Pons (tissue), 1 donor: Measurements from ENCODE around the gene CACNA2D3.

ENCODE experiments used
- DNase-seq: peaks from one replicate; pipeline ENCODE4 v3.0.0-alpha.2; 2016; ENCODE audit warnings: low spot score

Gene CACNA2D3

DNA sequence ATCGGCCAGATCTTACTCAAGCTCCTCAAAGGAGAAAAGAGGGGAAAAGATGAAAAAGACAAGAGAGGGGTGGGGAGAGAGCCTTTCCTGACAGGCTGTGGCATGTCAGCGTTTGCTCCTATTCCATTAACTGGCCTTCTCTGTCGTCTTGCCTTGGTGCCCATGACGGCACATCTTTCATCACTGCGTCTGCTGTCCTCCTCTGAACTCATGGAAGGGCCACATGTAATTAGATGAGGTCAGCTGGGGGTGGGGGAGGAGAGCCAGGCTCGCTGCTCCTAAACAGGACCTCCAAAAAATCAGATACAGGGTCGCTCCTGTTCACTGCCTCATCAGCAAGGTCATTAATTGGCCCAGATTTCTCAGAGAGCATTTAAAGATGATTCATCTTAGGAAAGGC, 755.8 kb downstream of the CACNA2D3 start:
- no peak for DNase-seq

DNA sequence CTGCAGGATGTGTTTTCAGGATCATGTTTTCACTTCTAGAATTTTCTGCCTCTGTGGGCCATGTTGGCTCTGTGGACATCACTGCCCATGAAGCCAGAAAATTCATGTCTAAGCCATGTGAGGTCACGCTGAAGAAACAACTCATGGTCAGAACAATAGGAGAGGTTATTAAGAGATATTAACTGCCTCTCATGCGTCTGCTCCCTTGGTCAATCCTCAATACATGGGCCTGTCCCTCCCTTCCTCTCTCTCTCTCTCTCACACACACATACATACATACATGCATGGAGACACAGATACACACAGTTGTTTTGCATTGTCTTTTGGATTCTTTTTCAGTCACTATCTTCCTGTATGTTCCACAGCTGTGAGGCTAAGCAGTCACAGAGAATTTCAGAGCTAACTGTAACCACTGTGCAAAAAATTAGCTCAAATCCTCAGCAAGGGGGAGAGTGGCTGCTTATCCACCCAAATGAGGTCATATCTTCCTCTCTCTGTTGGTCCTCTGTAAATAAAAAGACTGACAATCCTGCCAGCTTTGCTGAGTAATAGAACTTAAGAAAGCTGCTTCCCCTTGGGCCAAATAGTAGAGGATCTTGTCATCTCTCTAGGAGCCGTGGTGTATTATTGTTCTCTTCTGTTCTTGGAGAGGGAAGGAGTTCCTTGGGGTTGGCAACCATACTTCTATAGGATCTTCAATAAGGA, 759.9 kb downstream of the CACNA2D3 start:
- no peak for DNase-seq

DNA sequence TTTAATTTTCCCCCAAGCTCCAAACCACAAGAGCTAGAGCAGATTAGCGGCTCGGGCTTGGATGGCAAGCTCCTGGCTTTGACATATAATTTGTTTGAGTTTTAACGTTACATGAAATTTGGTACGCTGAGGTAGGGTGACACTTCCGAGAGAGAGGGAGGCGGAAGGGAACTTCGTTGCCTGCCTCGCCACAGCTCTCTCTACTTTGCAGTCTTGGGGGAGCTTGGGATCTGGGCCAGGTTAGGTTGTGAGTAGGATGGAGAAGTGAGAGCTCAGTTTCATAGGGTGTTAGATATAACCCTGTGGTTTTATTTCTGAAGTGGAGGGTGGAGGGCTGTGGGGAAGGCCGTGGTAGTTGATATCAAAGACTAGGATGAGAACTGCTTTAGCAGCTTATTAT, 765.8 kb downstream of the CACNA2D3 start:
- DNase-seq: no peak

DNA sequence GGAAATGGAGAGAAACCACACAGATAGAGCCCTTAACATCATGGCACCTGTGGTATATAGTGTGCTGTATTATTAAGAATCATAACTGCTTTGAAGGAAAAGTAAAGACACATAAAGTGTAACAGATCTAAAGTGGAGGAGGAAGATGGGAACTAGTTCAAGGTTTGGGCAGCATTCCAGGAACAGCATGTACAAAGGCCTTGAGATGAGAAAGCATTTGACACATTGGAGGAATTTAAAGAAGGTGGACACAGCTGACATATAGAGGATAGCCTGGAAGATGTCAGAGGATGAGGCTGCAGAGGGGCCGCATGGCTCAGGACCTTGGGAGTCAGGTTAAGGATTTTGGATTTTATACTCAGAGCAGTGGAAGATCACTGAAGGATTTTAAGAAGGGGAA, 766.5 kb downstream of the CACNA2D3 start:
- DNase-seq: no peak

DNA sequence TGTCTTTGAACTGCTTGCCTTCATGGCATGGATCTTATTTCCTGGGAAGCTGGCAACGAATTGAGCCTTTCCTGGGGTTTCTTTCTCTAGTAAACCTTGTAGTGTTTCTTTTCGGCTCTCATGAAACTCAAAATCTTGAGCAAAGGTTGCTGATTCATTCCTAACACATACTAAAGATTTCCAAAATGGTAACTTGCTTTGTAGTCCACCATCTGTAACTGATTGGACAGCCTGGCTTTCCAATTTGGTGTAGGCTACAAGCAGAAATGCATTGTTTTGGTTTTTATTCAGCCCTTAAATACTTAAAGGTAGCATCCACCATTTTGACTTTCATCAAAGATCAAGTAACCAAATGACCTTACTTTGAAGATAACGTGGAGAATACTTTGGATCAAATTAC, 767.4 kb downstream of the CACNA2D3 start:
- DNase-seq: no peak

DNA sequence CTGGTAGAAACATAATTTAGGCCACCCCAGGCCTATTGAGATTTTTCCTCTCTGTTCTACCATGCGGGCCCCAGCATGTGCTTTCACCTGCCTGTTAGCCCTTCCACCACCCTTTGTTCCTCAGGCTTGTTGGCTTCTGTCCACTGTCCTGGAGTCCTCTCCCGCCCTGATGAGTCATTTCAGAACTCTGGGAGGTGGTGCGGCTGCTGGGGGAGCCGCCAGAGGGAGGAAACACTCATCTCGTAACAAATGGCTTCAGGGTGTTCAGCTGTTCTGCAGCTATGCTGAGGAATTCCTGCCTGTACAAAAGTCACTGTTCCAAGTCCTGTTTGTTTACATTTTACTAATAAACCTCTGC, 769.2 kb downstream of the CACNA2D3 start:
- DNase-seq: peak; percentile 56

DNA sequence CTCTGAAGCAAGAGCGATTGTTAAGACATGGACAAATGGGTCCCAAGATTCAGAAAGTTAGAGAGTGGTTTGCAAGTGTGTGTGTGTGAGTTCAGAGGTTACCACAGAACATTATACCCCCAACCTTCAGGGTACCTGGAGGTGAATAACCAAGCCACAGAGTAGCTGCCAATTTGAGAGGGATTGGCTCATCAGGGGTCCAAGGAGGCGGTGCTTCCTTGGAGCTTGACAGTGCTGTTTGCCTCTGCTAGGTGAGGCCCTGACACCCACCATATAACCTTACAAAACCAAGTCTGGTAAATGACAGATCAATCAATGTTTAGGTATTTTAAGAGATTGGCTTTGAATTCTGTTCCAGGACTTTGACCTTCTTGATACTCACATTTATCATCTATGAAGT, 769.8 kb downstream of the CACNA2D3 start:
- no peak for DNase-seq

DNA sequence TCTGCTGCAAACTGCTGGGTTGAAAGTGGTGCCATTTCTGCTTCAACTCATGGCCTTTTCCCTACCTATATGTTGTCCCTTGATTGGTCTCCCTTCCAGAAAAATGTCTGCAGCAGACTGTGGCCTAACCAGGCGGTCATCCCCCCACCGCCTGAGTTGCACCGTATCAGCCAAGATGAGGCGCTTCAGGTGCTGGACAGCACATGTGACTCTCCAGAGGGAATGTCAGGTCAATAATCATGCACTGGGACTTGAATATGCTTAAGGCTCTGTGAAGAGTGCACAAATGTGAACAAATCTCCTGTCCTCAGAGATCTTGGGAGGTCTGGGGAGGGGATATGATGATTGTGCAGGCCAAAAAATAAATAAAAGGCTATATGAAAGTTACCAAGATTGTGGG, 773.3 kb downstream of the CACNA2D3 start:
- DNase-seq: no peak

DNA sequence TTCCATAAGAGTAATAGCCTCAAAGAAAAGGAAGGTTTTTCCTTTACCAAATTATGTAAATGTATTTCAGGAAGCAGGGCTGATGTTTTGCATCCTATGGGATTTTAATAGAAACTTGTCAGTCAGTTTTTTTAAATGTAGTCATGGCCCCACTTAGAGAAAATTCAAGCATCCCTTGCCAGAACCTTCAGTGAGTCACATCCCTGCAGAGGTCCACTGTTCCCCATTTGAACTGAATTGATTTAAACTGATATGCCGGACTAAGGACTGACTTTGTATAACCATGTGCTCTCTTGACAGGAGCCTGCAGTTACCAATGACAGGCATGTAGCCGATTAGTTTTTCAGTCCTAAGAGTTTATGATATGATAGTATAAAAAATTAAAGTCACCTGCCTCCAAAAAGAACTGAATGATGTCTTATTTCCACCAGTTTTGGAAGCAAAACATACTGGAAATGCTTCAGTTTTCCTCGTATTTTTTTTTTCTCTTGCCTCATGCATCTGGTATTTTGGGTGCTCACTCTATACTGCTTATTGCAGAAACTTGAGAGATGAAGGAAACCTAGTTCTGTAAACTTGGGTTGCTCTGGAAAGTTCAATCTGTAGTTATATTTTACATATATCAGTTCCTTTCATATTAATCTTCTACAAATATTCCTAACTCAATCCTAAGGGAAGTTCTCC, 774.8 kb downstream of the CACNA2D3 start:
- no peak for DNase-seq

DNA sequence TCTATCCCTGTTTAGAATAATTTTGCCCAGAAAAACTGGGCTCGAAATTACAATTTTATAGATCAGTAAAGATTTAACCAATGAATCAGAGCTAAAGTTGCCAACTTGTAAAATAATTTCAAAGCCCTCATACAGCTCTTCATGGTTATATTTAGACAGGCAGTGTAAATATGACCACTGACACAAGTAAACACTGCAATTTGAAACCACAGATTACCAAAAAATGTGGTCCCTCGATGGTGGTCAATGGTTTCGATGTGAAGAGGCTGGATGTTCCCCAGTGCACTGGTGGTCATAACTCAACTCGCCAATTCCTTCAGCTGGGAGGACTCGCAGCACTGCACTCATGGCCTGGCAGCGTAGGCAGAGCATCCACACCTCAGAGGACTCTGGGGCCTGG, 776.9 kb downstream of the CACNA2D3 start:
- DNase-seq: no peak

DNA sequence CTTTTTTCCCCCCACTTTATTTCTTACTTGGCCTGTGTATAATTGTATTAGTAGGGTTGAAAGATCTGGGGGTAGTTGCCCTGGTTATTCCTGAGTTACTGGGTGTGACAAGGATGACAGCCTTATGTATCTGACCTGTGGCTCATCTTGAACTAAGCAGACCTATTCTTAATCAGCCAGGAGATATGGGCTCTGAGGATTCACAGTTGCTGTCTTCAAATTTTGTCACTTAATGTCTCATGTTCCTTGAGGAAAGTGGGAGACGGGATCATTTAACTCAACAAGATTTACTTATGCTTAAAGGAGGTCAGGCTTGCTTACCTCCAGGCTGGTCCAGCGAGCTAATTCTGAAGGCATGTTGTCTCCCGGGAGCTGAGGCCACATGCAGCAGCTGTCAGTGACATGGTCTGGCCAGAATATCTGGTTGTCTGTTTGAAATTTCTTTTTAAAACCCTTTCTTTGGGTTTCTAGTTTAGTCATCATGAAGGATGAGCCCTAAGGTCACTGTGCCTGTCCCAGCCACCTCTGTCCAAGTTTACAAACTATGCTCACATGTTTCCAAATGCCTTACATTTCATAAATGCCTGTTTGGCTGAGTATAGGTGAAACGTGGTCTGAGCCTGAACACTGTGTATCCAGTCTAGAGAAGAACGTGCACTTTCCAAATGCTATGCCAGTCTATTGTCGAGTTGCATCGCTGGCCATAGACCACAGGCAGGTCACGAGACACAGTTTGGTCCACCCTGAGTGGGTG, 778.7 kb downstream of the CACNA2D3 start:
- DNase-seq: no peak

DNA sequence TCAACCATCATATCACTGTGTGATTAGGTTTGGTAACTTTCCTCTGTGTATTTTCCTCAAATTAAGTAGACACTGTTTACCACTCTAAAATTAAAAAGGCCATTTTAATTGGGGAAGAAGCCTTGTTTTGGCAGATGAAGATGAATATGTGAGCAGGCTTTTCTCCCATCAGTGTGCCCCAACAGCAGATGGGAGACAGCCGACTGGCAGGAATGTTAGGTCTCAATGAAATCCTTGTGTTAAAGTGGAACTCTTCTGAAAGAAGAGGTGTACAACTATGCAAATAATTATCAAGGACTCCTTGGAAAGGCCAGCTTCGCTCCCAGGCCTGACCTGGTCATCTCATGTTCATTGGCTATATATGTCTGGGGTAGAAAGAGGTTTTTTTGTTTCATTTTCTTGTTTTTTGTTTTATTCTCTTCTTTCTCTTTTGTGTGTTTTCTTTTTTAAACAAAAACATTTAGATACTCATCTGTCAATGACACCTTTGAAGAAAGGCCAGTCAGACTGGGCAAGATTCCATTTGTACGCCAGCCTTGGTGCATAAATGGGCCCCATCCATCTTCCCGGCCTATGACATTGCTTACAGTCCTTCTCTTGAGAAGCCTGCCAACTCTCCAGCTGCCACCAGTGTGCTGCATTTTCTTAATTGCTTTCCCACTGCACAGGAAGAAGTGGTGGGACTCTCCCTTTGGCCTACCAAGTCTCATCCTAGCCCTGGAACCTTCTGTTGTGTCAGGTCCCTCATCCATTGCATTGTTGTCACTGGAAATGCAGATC, 779.7 kb downstream of the CACNA2D3 start:
- peak; percentile 35 for DNase-seq

DNA sequence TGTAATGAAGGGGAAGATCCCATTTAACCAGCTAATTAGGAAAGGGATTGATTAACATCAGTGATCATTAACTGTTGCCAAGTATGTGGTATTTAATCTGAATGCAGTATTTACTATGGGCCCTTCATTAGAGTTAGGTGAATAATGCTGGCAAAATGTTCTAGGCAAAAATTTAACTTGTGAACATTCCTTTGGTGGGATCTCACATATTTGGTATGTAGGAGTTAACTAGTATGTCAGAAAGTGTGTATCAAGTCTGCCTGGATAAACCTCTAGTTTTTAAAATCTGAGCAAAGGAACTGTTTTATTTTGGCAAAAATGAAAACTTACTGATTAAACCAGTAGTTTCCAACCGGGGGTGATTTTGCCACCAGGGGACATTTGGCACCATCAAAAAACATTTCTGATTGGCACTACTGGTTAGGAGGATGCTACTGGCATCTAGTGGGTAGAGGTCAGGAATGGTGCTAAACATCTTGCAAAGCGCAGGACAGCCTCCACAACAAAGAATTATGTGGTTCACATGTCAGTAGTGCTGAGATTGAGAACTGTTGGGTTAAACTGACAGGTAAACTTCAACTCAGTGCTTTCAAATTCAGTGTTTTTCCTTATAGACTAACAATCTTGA, 783.0 kb downstream of the CACNA2D3 start:
- DNase-seq: no peak

DNA sequence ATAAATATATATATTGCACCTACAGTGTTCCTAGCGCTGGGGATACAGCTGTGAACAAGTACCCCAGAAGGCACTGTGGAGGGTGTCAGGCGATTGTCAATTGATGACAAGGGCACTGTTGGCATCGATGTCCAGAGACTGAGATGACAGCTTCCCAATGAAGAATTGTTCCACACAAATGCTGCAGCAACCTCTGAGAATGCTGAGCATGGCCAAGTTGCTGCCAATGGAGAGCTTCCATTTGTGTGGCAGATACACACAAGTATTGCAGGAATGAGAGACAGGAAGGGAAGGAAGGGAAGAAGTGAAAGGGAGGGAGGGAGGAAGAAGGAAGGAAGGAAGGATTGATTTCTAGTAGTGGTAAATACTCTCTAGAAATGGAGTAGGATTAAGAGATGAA, 783.6 kb downstream of the CACNA2D3 start:
- DNase-seq: no peak

DNA sequence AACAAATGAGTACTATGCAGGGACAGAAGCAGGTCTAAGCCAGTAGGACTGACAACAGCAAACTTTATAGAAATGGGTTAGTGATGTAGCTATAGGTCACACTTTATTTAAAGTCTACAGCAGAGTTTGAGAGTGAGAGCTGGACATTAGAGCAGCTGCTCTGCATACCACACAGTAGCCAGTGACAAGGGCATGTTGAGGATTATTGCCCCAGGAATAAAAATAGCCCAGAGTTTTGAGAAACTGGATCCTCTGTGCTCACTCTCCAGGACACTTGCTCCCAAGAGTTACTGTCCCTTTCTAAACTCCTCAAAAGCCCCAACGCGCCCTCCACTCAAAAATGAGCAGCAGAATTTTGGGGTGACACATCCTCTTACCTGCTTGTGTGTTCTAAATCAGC, 784.4 kb downstream of the CACNA2D3 start:
- DNase-seq: no peak

DNA sequence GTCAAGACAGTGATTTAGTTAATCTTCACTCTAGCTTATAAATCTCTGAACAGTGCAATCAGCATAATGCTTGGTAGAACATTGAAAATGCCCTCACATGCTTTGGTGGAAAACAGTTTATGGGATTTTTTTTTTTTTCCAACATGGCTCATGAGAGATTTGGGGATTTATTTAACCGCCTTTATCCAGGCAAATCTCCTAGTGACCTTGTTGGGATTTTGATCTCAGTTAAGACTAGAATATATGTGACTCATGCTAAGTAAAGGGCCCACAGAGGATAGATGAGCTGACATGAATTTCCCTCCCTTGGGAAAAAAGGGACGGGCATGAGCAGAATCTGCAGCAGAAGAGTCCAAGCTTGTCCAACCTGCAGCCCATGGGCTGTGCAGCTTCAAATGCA, 786.8 kb downstream of the CACNA2D3 start:
- no peak for DNase-seq

DNA sequence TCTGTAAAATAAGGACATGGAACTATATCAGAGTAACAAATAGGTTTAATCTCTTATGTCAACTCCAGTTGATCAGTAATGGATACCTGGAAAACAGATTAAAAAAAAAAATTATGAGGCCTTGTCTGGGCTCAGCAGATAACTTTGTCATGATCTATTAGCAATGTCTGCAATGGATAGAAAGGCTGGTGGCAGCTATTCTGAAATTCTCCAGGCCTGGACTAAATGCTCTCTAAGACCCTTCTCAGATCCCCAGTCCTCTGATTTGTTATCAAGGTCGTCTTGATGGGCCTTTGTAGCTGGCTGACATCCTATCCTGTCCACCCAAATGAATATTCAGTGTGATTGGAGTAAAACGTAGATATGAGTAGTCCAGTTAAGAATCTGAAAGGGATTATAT, 791.8 kb downstream of the CACNA2D3 start:
- DNase-seq: no peak

DNA sequence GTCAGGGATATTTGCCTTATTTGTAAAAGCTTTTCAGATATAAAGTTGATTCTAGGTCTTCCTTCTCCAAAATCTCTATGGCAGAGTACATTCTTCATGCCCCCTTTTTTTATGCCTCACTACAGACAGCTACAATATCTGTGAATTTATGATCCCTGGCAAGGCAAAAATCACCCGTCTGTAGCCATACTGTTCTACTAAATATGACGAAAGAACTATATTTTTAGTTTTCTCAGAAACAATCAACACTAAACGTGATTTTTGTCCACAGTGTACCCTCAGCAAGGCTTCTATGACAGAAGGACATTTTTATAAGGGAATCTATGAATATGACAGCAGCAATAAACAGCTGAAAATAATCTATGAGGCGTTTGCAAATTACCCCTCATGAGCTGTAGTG, 792.8 kb downstream of the CACNA2D3 start:
- DNase-seq: no peak

DNA sequence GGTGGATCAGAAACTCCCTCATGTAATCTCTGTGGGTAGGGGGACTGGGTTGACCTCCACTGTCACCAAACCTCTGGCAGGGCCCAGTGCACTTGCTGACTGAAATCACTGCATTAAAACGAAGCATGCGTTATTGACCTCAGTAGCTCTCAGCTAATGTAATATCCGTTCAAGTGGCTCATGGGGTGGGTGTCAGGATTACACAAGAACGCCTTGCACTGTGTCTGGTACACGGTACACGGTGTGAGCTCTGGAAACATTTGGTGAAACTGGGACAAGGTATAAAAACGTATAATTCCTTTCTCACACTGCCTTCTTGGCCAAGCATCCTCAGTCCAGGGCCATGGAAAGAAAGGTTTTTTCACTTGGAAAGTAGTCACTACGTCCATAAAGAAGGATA, 793.6 kb downstream of the CACNA2D3 start:
- DNase-seq: no peak

DNA sequence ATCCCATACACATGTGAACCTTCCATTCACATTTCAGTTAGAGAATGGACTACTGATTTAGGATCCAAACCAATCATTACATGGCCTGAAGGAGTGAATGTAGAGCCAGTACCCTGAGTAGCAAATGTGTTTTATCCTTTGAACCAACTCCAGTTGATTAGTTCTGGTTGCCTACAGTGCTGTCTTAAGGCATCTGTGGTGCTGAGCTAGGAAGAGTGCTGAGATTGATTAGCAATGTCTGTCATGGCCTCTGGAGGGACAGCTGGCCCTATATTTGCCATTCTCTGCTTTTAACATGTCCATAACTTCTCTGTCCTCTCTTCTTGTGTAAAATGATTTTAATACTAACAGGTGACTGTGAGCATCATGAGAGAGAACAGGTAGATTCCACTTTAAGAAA, 794.4 kb downstream of the CACNA2D3 start:
- no peak for DNase-seq

DNA sequence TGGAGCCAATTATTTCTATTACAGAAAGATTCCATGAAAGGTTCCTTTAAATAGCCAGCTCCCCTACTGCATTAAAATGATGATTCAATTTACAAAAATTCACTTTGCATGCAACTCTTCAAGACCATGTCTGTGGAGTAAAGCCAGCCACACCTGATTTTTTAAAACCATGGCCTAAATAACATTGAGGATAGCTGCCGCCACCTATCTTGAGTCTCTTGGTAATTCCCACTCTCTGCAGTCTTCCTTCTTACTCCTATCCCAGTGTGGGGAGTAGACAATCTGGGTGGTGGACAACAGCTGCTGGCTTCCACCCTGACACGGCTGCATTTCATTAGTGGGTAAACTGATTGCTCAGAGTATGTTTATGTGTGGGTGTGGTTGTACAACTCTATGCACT, 794.8 kb downstream of the CACNA2D3 start:
- DNase-seq: no peak

DNA sequence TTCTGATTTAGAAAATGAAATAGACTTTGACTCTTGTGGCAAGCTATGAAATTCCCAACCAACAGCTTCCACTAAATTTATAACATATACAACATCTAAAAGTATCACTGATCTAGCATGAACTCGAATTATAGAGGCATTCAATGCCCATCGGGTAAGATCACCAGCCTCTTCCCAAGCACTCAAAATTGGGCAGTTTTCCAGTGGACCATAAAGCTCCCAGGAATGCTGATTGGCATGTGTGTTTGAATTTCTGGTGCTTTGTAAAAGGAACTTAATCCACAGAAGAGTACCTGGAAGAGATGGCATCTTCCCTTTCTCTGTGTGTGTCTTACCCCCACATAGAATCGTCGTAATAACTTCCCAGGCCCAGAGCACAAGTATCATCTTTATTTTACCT, 795.5 kb downstream of the CACNA2D3 start:
- DNase-seq: no peak
